Right lobe of liver (tissue), 6 donors: Measurements from ENCODE around the gene PCDH7. TPM values are rescaled to one million over a fixed set of nuclear protein-coding genes. Genes with fewer than 3 reads are reported as not detected.

Experiments
- ATAC-seq, 4 donors: fragments of 200-7000 bp; cut with Tn5 transposase; one replicate each; pipeline ENCODE4 v1.9.1; 2020; ENCODE audit warnings: mild to moderate bottlenecking in 4 of 4, moderate library complexity in 4 of 4
- DNase-seq, 3 donors: peaks; one replicate each; pipeline ENCODE4 v3.0.0-alpha.2; 2020
- H3K27ac ChIP-seq, 3 donors: fragments of 200-600 bp; one replicate each; pipeline ENCODE4 v1.8.0; 2022
- H3K27me3 ChIP-seq, 2 donors: fragments of 200-600 bp; one replicate each; pipeline ENCODE4 v1.8.0; 2022
- H3K36me3 ChIP-seq, 4 donors: fragments of 200-600 bp; sonication (generic) in 1 of 4; one replicate each; pipeline versions ENCODE4 v1.5.1 to v1.8.0; 2017 to 2022; ENCODE audit warnings: control low read depth in 1 of 4
- H3K4me1 ChIP-seq, 4 donors: fragments of 200-600 bp; sonication (generic) in 1 of 4; one replicate each; pipeline versions ENCODE4 v1.5.1 to v1.8.0; 2017 to 2022; ENCODE audit warnings: control low read depth in 1 of 4
- H3K4me3 ChIP-seq, 3 donors: fragments of 200-600 bp; one replicate each; pipeline ENCODE4 v1.8.0; 2022
- H3K9me3 ChIP-seq, 4 donors: fragments of 200-600 bp; sonication (generic) in 1 of 4; one replicate each; pipeline versions ENCODE4 v1.5.1 to v1.8.0; 2017 to 2022; ENCODE audit warnings: control low read depth in 1 of 4
- POLR2A ChIP-seq: fragments of 450-650 bp; IDR thresholded peaks from one replicate; pipeline ENCODE4 v1.6.1; 2017; ENCODE audit warnings: antibody characterized with exemption, mild to moderate bottlenecking
- WGBS: methylation state at CpG from one replicate; pipeline ENCODE4 v1.1.6; 2018; ENCODE audit warnings: low coverage, low lambda C conversion rate; ENCODE audit not compliant: insufficient coverage; ENCODE audit errors: missing lambda C conversion rate; 5-methylcytosine and 5-hydroxymethylcytosine counted together
- intact Hi-C, 2 donors: fragments of 100-400 bp; cut with DNase I; formaldehyde crosslinking; loops; one replicate each; pipeline versions ENCODE4 v1.11.2 to v1.14.1; 2022
- total RNA-seq, 6 experiments: library from RNA; depleted of rRNA in 2 of 6; stranded (reverse); fragments of >200 nt in 2 of 6; fragmentation: NEBNext Ultra II Directional in 3 of 6; extraction: Animal tissue kit (Norgen Biotek cat#: 25700) in 3 of 6; gene quantifications; one replicate each; pipeline versions ENCODE4 v1.1.0 to v1.2.4, GENCODE V29; 2016 to 2023
- TF ChIP-seq, protein P1 (sequence below), 4 donors: fragments of 200-600 bp in 3 of 4; fragments of 450-650 bp in 1 of 4; IDR thresholded peaks; one replicate each; pipeline versions ENCODE4 v1.5.1 to v1.8.0; 2016 to 2022; ENCODE audit warnings: antibody characterized with exemption in 4 of 4, mild to moderate bottlenecking in 2 of 4
- donor health status: DM: no; HTN: yes; CAD: no.
- donor health status: DM: no; HTN: no; CAD: no.
- donor health status: DM: no; HTN: no; CAD: no.
- donor health status: DM: no; HTN: yes; CAD: no.
- donor health status: DM: no; HTN: yes; CAD: no.

Gene PCDH7
- total RNA-seq, 6 experiments from 2014 or later, result 0.43 to 2.2 (median 1.1) TPM

DNA sequence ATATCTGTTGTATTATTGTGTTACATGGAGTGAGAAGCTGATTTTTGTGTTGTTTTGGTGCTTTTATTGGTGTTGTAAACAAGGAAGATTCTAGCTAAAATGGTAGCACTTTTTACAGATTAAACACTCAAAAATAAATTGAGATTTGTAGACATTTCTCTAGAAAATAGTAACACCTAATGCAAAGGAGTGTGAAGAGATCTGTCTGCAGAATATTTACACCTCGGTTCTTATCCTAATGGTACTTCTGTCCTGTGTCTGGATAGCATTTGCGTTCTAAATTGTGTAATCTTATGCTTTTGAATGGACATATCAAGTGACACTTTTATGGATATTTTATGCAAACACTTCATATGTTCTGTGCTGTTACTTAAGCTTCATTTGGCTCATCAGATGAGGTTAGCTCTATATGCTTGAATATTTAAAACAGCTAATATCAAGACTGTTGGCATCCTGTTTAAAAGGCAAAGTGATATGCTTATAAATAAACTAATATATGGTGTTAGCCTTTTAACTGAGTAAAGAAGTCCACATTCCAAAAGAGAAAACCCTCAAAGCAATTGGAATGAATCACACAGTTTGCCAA is 6.0 kb downstream of the PCDH7 start:
- DNase-seq (no peak), ATAC-seq (no peak)
- Histone ChIP-seq H3K4me3 (no peak overlapping the region), H3K27ac (no peak overlapping the region), H3K9me3 (no peaks in the 10 kb centered on the region), H3K27me3 (no peaks in the 10 kb centered on the region), H3K36me3 (no peaks in the 10 kb centered on the region), H3K4me1 (no peaks in the 10 kb centered on the region)
- WGBS, result 23% methylated on average over 2 of the region's 2 CpGs
- intact Hi-C loops, result no loop called here
- TF ChIP-seq, protein P1, sequence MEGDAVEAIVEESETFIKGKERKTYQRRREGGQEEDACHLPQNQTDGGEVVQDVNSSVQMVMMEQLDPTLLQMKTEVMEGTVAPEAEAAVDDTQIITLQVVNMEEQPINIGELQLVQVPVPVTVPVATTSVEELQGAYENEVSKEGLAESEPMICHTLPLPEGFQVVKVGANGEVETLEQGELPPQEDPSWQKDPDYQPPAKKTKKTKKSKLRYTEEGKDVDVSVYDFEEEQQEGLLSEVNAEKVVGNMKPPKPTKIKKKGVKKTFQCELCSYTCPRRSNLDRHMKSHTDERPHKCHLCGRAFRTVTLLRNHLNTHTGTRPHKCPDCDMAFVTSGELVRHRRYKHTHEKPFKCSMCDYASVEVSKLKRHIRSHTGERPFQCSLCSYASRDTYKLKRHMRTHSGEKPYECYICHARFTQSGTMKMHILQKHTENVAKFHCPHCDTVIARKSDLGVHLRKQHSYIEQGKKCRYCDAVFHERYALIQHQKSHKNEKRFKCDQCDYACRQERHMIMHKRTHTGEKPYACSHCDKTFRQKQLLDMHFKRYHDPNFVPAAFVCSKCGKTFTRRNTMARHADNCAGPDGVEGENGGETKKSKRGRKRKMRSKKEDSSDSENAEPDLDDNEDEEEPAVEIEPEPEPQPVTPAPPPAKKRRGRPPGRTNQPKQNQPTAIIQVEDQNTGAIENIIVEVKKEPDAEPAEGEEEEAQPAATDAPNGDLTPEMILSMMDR (IDR thresholded peaks at IDR 0.05), result no peak
- TF ChIP-seq POLR2A, result no peak

- no peaks in the 10 kb centered on the region for H3K36me3 ChIP-seq
- intact Hi-C loops, result no loop called here
These were observed 7.2 kb downstream of the PCDH7 start for GRCh38 chr4:30727409-30727808.

GRCh38 chr4:30728311-30728710 is 8.1 kb downstream of the PCDH7 start:
- 60% methylated on average over 2 of the region's 2 CpGs for WGBS
- TF ChIP-seq, protein P1 (IDR thresholded peaks at IDR 0.05), result no peak
- no peak for TF ChIP-seq POLR2A
- DNase-seq (no peak), ATAC-seq (no peak)
- no peaks in the 10 kb centered on the region for H3K4me1 ChIP-seq
- no peaks in the 10 kb centered on the region for H3K36me3 ChIP-seq
- no peaks in the 10 kb centered on the region for H3K9me3 ChIP-seq
- intact Hi-C loops, result no loop called here
- H3K27me3 ChIP-seq, result no peaks in the 10 kb centered on the region
- no peak overlapping the region for H3K27ac ChIP-seq
- no peak overlapping the region for H3K4me3 ChIP-seq

More at GRCh38 chr4:30727409-30727808, 7.2 kb downstream of the PCDH7 start:
- H3K4me1 ChIP-seq, result no peaks in the 10 kb centered on the region
- no peak overlapping the region for H3K27ac ChIP-seq
- H3K27me3 ChIP-seq, result no peaks in the 10 kb centered on the region
- WGBS, result 46% methylated on average over 2 of the region's 2 CpGs
- H3K4me3 ChIP-seq, result no peak overlapping the region
- ATAC-seq (no peak), DNase-seq (no peak)
- TF ChIP-seq, protein P1 (IDR thresholded peaks at IDR 0.05), result no peak
- TF ChIP-seq POLR2A, result no peak
- no peaks in the 10 kb centered on the region for H3K9me3 ChIP-seq

GRCh38 chr4:30743897-30744296 is 23.7 kb downstream of the PCDH7 start:
- TF ChIP-seq, protein P1 (IDR thresholded peaks at IDR 0.05), result no peak
- TF ChIP-seq POLR2A, result no peak
- Histone ChIP-seq H3K9me3 (no peaks in the 10 kb centered on the region), H3K27me3 (no peaks in the 10 kb centered on the region), H3K27ac (no peak overlapping the region), H3K36me3 (no peaks in the 10 kb centered on the region), H3K4me1 (no peaks in the 10 kb centered on the region), H3K4me3 (no peak overlapping the region)
- 15% methylated on average over 3 of the region's 3 CpGs for WGBS
- no peak for DNase-seq
- intact Hi-C loops, result no loop called here
- no peak for ATAC-seq

DNA sequence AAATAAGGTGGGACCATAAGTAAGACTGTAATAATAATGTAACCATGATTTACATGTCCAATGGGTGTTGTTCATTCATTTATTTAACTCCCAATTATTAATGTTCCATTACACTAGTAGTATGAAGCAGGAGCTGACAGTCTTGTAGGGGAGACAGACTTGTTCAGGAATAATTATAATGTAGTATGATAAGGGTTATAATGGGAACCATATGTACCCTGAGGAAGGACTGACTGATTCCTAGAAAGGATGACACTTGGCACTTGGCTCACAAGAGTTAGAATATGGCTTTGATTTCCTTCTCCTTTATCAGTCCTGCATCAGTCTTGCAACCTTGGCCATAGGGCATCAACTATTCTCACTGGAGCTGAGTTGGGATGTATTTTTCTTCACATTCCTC is 24.2 kb downstream of the PCDH7 start:
- intact Hi-C loops, result no loop called here
- no peaks in the 10 kb centered on the region for H3K36me3 ChIP-seq
- no peaks in the 10 kb centered on the region for H3K27me3 ChIP-seq
- ATAC-seq (no peak), DNase-seq (no peak)
- H3K27ac ChIP-seq, result no peak overlapping the region
- H3K4me1 ChIP-seq, result no peaks in the 10 kb centered on the region
- no peak for TF ChIP-seq POLR2A
- TF ChIP-seq, protein P1 (IDR thresholded peaks at IDR 0.05), result no peak
- H3K9me3 ChIP-seq, result no peaks in the 10 kb centered on the region
- H3K4me3 ChIP-seq, result no peak overlapping the region
